CD1c-positive myeloid dendritic cell (primary cell): ENCODE results near the gene USP40.

Experiments used
- DNase-seq: peaks from one replicate; pipeline ENCODE4 v3.0.0-alpha.2; 2016; ENCODE audit errors: extremely low spot score

Gene USP40

DNA sequence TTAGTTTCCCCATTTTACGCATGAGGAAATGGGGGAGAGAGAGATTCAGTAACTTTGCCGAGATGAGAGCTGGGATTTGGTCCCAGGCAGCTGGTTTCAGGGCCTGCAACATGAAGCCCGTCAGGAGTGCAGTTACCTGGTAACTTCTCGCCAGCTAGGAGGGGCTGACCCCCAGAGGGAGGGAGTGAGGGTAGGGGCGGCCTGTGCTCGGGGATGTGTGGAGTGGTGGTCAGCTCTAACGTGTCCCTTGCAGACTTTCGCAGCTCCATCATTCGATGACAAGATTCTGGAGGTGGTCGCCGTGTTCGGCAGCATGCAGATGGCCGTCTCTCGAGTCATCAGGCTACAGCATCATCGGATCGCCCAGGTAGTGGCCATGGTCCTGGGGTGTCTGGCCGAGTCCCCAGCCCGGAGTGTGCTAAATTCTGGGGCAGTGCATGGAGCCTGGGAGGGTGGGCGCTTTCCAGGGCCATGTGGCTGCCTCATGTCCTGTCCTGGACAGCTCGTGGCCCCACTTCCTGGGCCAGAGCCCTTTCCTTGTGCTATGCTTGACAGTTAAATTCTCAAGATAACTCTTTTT, 108.5 kb downstream of the USP40 start:
- no peak for DNase-seq

GRCh38 chr2:233457356-233457755, 109.2 kb downstream of the USP40 start:
- DNase-seq: no peak

- DNase-seq: no peak
Observed at GRCh38 chr2:233456934-233457333, 109.6 kb downstream of the USP40 start.

- DNase-seq: no peak
Observed at GRCh38 chr2:233456111-233456510, 110.5 kb downstream of the USP40 start.

- no peak for DNase-seq
Observed at GRCh38 chr2:233455491-233455890, 111.1 kb downstream of the USP40 start.

DNA sequence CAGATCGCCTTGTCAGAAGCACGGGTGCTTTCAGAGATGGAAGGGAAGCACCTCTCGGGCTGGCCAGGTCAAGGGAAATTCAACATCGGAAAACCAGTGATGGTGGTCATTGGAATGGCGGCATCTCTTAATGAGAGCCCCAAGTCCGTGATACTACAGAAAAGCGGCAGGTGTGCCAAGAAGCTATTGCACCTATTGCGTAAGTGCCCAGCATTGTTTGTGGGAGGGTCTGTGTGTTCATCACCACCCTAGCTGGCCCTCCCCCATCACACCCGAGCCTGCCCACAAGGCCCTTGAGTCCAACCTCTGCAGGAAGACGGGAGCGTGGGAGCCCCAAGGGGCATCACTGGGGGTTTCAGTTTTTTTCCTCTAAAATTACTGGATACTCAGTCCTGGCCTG, 111.6 kb downstream of the USP40 start:
- DNase-seq: no peak

GRCh38 chr2:233453916-233454315, 112.7 kb downstream of the USP40 start:
- no peak for DNase-seq

GRCh38 chr2:233453111-233453915, 113.3 kb downstream of the USP40 start:
- no peak for DNase-seq

DNA sequence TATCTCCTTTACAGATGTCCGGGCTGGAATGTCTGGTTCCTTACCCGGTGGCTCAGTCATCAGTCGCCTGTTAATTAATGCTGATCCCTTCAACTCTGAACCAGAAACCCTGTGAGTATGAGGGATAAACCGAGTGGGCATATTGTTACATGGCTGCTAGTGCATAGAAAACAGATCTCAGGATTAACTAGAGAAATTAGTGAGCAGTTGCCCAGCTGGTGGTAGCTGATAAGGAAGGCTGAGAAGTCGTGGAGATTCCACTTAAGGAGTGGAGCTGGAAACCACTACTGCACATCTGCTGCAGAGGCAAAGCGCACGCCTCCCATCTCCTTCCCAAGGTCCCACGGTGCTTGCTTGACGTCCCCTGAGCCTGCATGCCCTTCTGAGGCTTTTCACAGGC, 114.6 kb downstream of the USP40 start:
- DNase-seq: no peak

DNA sequence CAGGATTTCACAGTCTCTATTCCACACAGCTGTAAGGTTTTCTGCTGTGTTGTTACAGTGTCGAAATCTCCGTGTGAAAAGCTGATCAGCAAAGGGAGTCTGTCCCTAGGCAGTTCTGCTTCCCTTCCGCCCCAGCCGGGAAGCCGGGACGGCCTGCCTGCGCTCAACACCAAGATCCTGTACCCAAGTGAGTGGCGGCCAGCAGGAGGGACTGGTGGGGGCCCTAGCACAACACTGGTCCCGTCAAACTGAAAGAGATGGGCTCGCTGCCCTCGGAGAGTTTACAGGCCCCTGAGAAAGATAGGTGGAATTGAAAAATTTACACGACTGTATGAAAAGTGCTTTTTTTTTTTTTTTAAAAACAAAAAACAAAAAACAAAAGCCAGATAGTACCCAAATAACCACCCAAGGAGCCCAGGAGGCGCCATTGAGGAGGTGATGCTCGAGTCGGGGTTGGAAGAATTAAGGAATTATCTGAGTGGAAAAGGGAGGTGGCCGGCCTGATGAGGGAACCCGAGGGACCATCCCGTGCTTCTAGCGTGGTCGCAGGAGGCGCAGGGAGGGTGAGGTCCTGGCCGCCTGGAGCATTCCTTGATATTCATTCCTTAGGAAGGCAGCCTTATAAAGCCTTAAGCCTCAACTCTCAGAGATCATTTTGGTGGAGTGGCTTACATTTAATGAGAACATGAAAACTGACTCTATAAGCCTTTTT, 115.6 kb downstream of the USP40 start:
- DNase-seq: no peak

- DNase-seq: no peak
Observed at GRCh38 chr2:233449921-233450863, 116.4 kb downstream of the USP40 start.

- no peak for DNase-seq
Observed at GRCh38 chr2:233449081-233449901, 117.3 kb downstream of the USP40 start.

DNA sequence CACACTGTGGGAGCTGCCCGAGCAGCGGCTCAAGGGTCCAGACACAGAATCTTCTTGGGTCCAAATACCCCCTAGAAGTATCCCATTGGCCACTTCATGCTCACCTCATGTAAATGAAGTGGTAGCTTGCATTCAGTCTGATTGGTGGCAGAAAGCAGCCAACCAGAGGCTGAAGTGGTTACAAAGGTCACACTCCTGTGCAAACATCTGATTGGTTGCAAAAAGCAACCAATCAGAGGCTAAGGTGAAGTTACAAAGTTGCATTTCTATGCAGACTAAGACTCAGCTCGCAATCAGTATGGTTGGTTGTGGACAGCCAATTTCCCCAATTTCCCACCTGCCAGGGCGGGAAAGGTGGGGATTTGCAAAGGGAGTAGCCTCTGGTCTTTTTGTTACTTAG, 118.0 kb downstream of the USP40 start:
- DNase-seq: no peak

- no peak for DNase-seq
Observed at GRCh38 chr2:233448220-233448559, 118.4 kb downstream of the USP40 start.

GRCh38 chr2:233447506-233448219, 118.9 kb downstream of the USP40 start:
- DNase-seq: no peak

GRCh38 chr2:233446606-233447305, 119.8 kb downstream of the USP40 start:
- DNase-seq: no peak

DNA sequence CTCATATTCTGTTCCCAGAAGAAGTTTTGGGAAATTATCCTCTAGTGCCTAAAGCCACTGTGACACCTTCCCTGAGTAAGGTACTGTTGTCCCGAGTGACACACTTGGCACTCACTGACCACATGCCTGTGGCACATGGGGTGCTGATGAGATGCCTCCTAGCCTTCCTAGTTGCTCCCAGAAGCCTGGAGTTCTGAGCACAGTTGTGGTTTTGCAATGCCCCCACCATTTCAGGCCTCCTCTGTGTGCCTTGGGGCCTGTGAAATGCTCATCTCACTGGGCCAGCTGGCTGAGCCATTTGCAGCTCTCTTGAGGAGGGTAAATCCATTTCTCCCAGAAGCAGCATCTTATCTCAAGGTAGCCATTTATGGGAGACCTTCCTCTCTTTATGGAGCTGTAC, 120.5 kb downstream of the USP40 start:
- no peak for DNase-seq

GRCh38 chr2:233445152-233445830, 121.3 kb downstream of the USP40 start:
- no peak for DNase-seq

DNA sequence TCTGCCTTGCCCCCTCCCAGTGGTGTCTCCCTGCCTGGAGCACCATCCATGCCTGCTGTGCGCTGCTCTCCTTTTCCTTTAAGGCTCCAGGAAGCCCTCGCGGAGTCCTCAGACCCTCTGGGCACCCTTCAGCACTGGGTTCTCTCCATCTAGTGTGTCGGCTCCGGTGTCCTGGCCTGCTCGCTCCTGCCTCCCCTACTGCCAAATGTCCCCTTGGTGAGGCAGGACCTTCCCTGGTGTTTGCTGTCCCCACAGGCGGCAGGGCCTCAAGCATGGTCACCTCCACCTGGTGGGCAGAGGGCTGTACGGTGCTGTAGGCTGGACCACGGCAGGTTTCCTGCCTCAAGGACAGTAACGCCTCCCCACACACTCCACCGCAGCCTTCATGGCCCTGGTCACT, 122.1 kb downstream of the USP40 start:
- no peak for DNase-seq
